LNCaP clone FGC (cell line): ENCODE data around the gene LGALS12.

ENCODE experiments used
- DNase-seq: peaks from one replicate; pipeline ENCODE4 v3.0.0-alpha.2; 2011; ENCODE audit warnings: low read depth
- H3K4me3 ChIP-seq: 2 replicates; pipeline ENCODE4 v1.5.1; 2011; ENCODE audit warnings: mild to moderate bottlenecking, low read depth, low read length, control low read depth
- CTCF ChIP-seq: IDR thresholded peaks from 2 replicates; pipeline ENCODE4 v1.5.1; 2012; ENCODE audit warnings: mild to moderate bottlenecking; ENCODE audit not compliant: control insufficient read depth, insufficient read depth; ENCODE audit errors: extremely low read depth

Gene LGALS12

GRCh38 chr11:63508745-63509144 is 2.9 kb downstream of the LGALS12 start:
- TF ChIP-seq CTCF = no peak
- no peak for DNase-seq
- no peak overlapping the region for H3K4me3 ChIP-seq

GRCh38 chr11:63510360-63511047 is 4.6 kb downstream of the LGALS12 start:
- H3K4me3 ChIP-seq = no peak overlapping the region

GRCh38 chr11:63511048-63511748 is 5.3 kb downstream of the LGALS12 start:
- TF ChIP-seq CTCF = no peak
- no peak overlapping the region for H3K4me3 ChIP-seq
- DNase-seq = no peak

More at GRCh38 chr11:63510360-63511047, 4.6 kb downstream of the LGALS12 start:
- TF ChIP-seq CTCF = peak; percentile 7; the same call in 1 of the 2 replicates
- no peak for DNase-seq

- TF ChIP-seq CTCF = no peak
- DNase-seq = no peak
- H3K4me3 ChIP-seq = no peak overlapping the region
Observed at GRCh38 chr11:63512816-63513215, 6.9 kb downstream of the LGALS12 start.

GRCh38 chr11:63516109-63516508 is 10.2 kb downstream of the LGALS12 start:
- DNase-seq = no peak
- no peak overlapping the region for H3K4me3 ChIP-seq
- TF ChIP-seq CTCF = no peak

- no peak for DNase-seq
- H3K4me3 ChIP-seq = no peak overlapping the region
- no peak for TF ChIP-seq CTCF
Observed at GRCh38 chr11:63517156-63517555, 11.3 kb downstream of the LGALS12 start.
